Measurements from ENCODE around the gene RAP1GAP2.
"Not testable (repeated sequence)": the region's sequence is repeated elsewhere in the genome, so short reads cannot be mapped to it uniquely, and the experiment has no call there.

RAP1GAP2 gene

GRCh38 chr17:2989855-2990254 is 193.6 kb downstream of the RAP1GAP2 start:
- no peak overlapping the region for H3K9ac ChIP-seq (ENCODE audit: low read length)
- no peak overlapping the region for H3K4me3 ChIP-seq (ENCODE audit: low read length)
- no peaks in the 10 kb centered on the region for H3K79me2 ChIP-seq (ENCODE audit: low read length)
- no peaks in the 10 kb centered on the region for H3K9me2 ChIP-seq (replicated peaks; ENCODE audit: insufficient read depth, low read length)
- H4K20me1 ChIP-seq (ENCODE audit: insufficient read depth, low read length) = no peaks in the 10 kb centered on the region
- no peaks in the 10 kb centered on the region for H3K9me3 ChIP-seq (replicated peaks; ENCODE audit: insufficient read depth, low read length)
- H3K27me3 ChIP-seq (replicated peaks; ENCODE audit: insufficient read depth, low read length) = 0 out of 2 replicates have a peak, but pooled peaks cover under 1% of the 10 kb centered on the region
- H3K4me2 ChIP-seq (ENCODE audit: low read depth, low read length) = no peak overlapping the region
- no peaks in the 10 kb centered on the region for H3K36me3 ChIP-seq (replicated peaks; ENCODE audit: insufficient read depth, low read length)
- H3F3A ChIP-seq (ENCODE audit: insufficient read depth, low read length) = no peaks in the 10 kb centered on the region
- TF ChIP-seq EZH2phosphoT487 (IDR thresholded peaks at IDR 0.05; ENCODE audit: low read length) (no peak), EZH2 (optimal IDR thresholded peaks at IDR 0.05; ENCODE audit: low read depth, low read length) (no peak), CTCF (IDR thresholded peaks at IDR 0.05; ENCODE audit: low read length) (no peak)
- no peak overlapping the region for H2AFZ ChIP-seq (ENCODE audit: low read length)
- no peak overlapping the region for H3K27ac ChIP-seq (ENCODE audit: low read length)
- H3K4me1 ChIP-seq (ENCODE audit: low read length) = no peaks in the 10 kb centered on the region
- no peak for DNase-seq

DNA sequence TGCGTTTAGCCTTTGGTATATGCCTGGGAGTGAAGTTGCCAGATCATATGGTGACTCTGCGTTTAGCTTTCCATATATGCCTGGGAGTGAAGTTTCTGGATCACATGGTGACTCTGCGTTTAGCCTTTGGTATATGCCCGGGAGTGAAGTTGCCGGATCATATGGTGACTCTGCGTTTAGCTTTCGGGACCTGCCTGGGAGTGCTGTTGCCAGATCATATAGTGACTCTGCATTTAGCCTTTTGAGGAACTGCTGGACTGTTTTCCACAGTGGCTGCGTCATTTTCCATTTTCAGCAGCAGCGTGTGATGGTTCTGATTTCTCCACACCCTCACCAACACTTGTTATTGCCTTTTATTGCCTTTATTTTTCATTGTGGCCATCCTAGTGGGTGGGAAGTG is 194.2 kb downstream of the RAP1GAP2 start:
- no peaks in the 10 kb centered on the region for H3K79me2 ChIP-seq (ENCODE audit: low read length)
- no peak for DNase-seq
- no peak overlapping the region for H3K4me3 ChIP-seq (ENCODE audit: low read length)
- H3K27me3 ChIP-seq (replicated peaks; ENCODE audit: insufficient read depth, low read length) = no peaks in the 10 kb centered on the region
- H3K9me2 ChIP-seq (replicated peaks; ENCODE audit: insufficient read depth, low read length) = no peaks in the 10 kb centered on the region
- no peaks in the 10 kb centered on the region for H3F3A ChIP-seq (ENCODE audit: insufficient read depth, low read length)
- no peaks in the 10 kb centered on the region for H3K9me3 ChIP-seq (replicated peaks; ENCODE audit: insufficient read depth, low read length)
- H3K4me1 ChIP-seq (ENCODE audit: low read length) = no peaks in the 10 kb centered on the region
- H3K9ac ChIP-seq (ENCODE audit: low read length) = no peak overlapping the region
- H3K27ac ChIP-seq (ENCODE audit: low read length) = no peak overlapping the region
- no peak overlapping the region for H3K4me2 ChIP-seq (ENCODE audit: low read depth, low read length)
- TF ChIP-seq EZH2phosphoT487 (IDR thresholded peaks at IDR 0.05; ENCODE audit: low read length) = no peak
- TF ChIP-seq CTCF (IDR thresholded peaks at IDR 0.05; ENCODE audit: low read length) = no peak
- TF ChIP-seq EZH2 (optimal IDR thresholded peaks at IDR 0.05; ENCODE audit: low read depth, low read length) = no peak
- no peaks in the 10 kb centered on the region for H4K20me1 ChIP-seq (ENCODE audit: insufficient read depth, low read length)
- H2AFZ ChIP-seq (ENCODE audit: low read length) = no peak overlapping the region
- H3K36me3 ChIP-seq (replicated peaks; ENCODE audit: insufficient read depth, low read length) = no peaks in the 10 kb centered on the region

GRCh38 chr17:2991396-2992180 is 195.3 kb downstream of the RAP1GAP2 start:
- H3K9me3 ChIP-seq (replicated peaks; ENCODE audit: insufficient read depth, low read length); H3K4me2 ChIP-seq (ENCODE audit: low read depth, low read length); H3K9ac ChIP-seq (ENCODE audit: low read length); H3K36me3 ChIP-seq (replicated peaks; ENCODE audit: insufficient read depth, low read length); H2AFZ ChIP-seq (ENCODE audit: low read length); H3K4me1 ChIP-seq (ENCODE audit: low read length); H3F3A ChIP-seq (ENCODE audit: insufficient read depth, low read length); H3K9me2 ChIP-seq (replicated peaks; ENCODE audit: insufficient read depth, low read length); DNase-seq; H3K27me3 ChIP-seq (replicated peaks; ENCODE audit: insufficient read depth, low read length); H3K4me3 ChIP-seq (ENCODE audit: low read length); H4K20me1 ChIP-seq (ENCODE audit: insufficient read depth, low read length); H3K27ac ChIP-seq (ENCODE audit: low read length); H3K79me2 ChIP-seq (ENCODE audit: low read length): not testable (repeated sequence)

- no peak overlapping the region for H2AFZ ChIP-seq (ENCODE audit: low read length)
- no peaks in the 10 kb centered on the region for H3K79me2 ChIP-seq (ENCODE audit: low read length)
- H3K9me3 ChIP-seq (replicated peaks; ENCODE audit: insufficient read depth, low read length) = no peaks in the 10 kb centered on the region
- no peaks in the 10 kb centered on the region for H3K4me1 ChIP-seq (ENCODE audit: low read length)
- DNase-seq = no peak
- H3F3A ChIP-seq (ENCODE audit: insufficient read depth, low read length) = no peaks in the 10 kb centered on the region
- H3K4me3 ChIP-seq (ENCODE audit: low read length) = no peak overlapping the region
- H3K4me2 ChIP-seq (ENCODE audit: low read depth, low read length) = no peak overlapping the region
- H3K9ac ChIP-seq (ENCODE audit: low read length) = no peak overlapping the region
- no peaks in the 10 kb centered on the region for H3K36me3 ChIP-seq (replicated peaks; ENCODE audit: insufficient read depth, low read length)
- no peaks in the 10 kb centered on the region for H3K9me2 ChIP-seq (replicated peaks; ENCODE audit: insufficient read depth, low read length)
- H4K20me1 ChIP-seq (ENCODE audit: insufficient read depth, low read length) = no peaks in the 10 kb centered on the region
- H3K27me3 ChIP-seq (replicated peaks; ENCODE audit: insufficient read depth, low read length) = no peaks in the 10 kb centered on the region
- TF ChIP-seq CTCF (IDR thresholded peaks at IDR 0.05; ENCODE audit: low read length) (no peak), EZH2 (optimal IDR thresholded peaks at IDR 0.05; ENCODE audit: low read depth, low read length) (no peak), EZH2phosphoT487 (IDR thresholded peaks at IDR 0.05; ENCODE audit: low read length) (no peak)
- no peak overlapping the region for H3K27ac ChIP-seq (ENCODE audit: low read length)
These were observed 198.2 kb downstream of the RAP1GAP2 start for GRCh38 chr17:2994441-2994840.

Data from MM.1S (cell line).